ENCODE data around the gene CTTNBP2. TPM values are rescaled to one million over a fixed set of nuclear protein-coding genes. Genes with fewer than 3 reads are reported as not detected.

The CTTNBP2 gene
- total and polyA plus RNA-seq, 2 of the 4 experiments (the other 2 are of a cell fraction): 6.6 to 11.3 TPM

DNA sequence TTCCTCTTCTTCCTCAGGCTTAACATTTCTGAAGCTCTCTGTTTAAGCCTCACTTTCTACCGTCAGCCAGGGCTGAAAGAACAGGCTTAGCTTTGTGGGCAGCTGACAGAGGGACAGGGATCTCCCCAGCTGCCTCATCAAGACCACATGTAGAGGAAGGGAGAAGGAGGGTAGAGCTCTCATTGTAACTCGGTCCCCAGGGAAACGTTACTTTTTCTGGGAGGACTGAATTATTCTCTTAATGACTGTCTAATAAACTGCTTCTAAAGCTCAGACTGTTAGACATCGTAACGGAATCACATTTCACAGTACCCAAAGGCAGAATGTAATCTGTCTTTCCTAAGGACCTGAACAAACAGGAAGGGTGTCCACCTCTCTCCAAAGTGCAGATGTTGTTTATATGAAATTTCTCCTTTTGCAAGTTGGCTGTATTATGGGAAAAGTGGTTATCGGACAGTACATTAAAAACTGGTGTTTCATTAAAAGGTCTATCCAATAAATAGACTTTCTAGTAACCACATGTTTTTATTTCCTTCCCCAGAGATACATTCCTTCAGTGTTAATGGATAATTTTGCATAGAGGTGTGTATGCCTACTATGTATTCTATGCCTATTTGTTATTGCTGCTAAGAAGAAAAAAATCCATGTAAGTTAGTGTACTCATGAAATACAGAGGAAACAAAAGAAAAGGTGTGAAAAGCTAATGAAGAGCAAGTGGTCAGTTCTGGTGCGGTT lies 144.2 kb downstream of the CTTNBP2 start:
- ATAC-seq (ENCODE audit: low read depth): peak; percentile 27; the same call in 1 of the 2 replicates
- H2BK20ac ChIP-seq (ENCODE audit: low read depth, low read length): no peak overlapping the region
- in situ Hi-C loops (cut with MboI; ENCODE audit: low sequenced_read_pairs) (no loop called here), intact Hi-C loops (cut with micrococcal nuclease) (no loop called here), dilution Hi-C loops (cut with HindIII; ENCODE audit: low sequenced_read_pairs, unreplicated experiment) (no loop called here)
- peaks cover 6% of the 10 kb centered on the region; the same call in 1 of the 2 replicates for H3K36me3 ChIP-seq (ENCODE audit: control insufficient read depth, insufficient read depth, low read length)
- no peak overlapping the region for H2BK15ac ChIP-seq (ENCODE audit: low read depth, low read length)
- H3K56ac ChIP-seq (ENCODE audit: extremely low read depth, insufficient read depth, low read length): no peak overlapping the region
- TF ChIP-seq NFE2L2 (IDR thresholded peaks at IDR 0.05; ENCODE audit: low read depth, low read length): no peak
- TF ChIP-seq MAFK (IDR thresholded peaks at IDR 0.05; ENCODE audit: low read depth, low read length): no peak
- TF ChIP-seq SMC3 (IDR thresholded peaks at IDR 0.05; ENCODE audit: low read depth, low read length): no peak
- no peak for TF ChIP-seq FOS (IDR thresholded peaks at IDR 0.05; ENCODE audit: low read depth, low read length)
- TF ChIP-seq CEBPB (IDR thresholded peaks at IDR 0.05; ENCODE audit: low read depth, low read length): no peak
- TF ChIP-seq, protein P1, sequence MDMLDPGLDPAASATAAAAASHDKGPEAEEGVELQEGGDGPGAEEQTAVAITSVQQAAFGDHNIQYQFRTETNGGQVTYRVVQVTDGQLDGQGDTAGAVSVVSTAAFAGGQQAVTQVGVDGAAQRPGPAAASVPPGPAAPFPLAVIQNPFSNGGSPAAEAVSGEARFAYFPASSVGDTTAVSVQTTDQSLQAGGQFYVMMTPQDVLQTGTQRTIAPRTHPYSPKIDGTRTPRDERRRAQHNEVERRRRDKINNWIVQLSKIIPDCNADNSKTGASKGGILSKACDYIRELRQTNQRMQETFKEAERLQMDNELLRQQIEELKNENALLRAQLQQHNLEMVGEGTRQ (IDR thresholded peaks at IDR 0.05; ENCODE audit: low read depth, low read length): no peak
- no peak for TF ChIP-seq BHLHE40 (IDR thresholded peaks at IDR 0.05; ENCODE audit: low read depth, low read length)
- TF ChIP-seq MXI1 (IDR thresholded peaks at IDR 0.05; ENCODE audit: borderline replicate concordance, low read depth, low read length): no peak
- TF ChIP-seq RCOR1 (IDR thresholded peaks at IDR 0.05; ENCODE audit: insufficient replicate concordance, low read length): no peak
- TF ChIP-seq MAZ (IDR thresholded peaks at IDR 0.05; ENCODE audit: borderline replicate concordance, low read depth, low read length): no peak
- no peak for TF ChIP-seq RFX5 (IDR thresholded peaks at IDR 0.05; ENCODE audit: low read depth, low read length)
- TF ChIP-seq POLR2A (IDR thresholded peaks at IDR 0.05; ENCODE audit: low read depth, low read length): no peak
- TF ChIP-seq, protein P2, sequence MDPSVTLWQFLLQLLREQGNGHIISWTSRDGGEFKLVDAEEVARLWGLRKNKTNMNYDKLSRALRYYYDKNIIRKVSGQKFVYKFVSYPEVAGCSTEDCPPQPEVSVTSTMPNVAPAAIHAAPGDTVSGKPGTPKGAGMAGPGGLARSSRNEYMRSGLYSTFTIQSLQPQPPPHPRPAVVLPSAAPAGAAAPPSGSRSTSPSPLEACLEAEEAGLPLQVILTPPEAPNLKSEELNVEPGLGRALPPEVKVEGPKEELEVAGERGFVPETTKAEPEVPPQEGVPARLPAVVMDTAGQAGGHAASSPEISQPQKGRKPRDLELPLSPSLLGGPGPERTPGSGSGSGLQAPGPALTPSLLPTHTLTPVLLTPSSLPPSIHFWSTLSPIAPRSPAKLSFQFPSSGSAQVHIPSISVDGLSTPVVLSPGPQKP (IDR thresholded peaks at IDR 0.05; ENCODE audit: borderline replicate concordance, low read depth, low read length): no peak
- TF ChIP-seq, protein P3, sequence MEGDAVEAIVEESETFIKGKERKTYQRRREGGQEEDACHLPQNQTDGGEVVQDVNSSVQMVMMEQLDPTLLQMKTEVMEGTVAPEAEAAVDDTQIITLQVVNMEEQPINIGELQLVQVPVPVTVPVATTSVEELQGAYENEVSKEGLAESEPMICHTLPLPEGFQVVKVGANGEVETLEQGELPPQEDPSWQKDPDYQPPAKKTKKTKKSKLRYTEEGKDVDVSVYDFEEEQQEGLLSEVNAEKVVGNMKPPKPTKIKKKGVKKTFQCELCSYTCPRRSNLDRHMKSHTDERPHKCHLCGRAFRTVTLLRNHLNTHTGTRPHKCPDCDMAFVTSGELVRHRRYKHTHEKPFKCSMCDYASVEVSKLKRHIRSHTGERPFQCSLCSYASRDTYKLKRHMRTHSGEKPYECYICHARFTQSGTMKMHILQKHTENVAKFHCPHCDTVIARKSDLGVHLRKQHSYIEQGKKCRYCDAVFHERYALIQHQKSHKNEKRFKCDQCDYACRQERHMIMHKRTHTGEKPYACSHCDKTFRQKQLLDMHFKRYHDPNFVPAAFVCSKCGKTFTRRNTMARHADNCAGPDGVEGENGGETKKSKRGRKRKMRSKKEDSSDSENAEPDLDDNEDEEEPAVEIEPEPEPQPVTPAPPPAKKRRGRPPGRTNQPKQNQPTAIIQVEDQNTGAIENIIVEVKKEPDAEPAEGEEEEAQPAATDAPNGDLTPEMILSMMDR (conservative IDR thresholded peaks at IDR 0.05; ENCODE audit: low read depth, low read length): no peak
- TF ChIP-seq RAD21 (IDR thresholded peaks at IDR 0.05; ENCODE audit: low read length): no peak
- TF ChIP-seq CHD1 (IDR thresholded peaks at IDR 0.05; ENCODE audit: low read depth, low read length): no peak
- ChIA-PET CTCF (no interaction called here), POLR2A (ENCODE audit: unreplicated experiment) (no interaction called here)
- no peak overlapping the region for H3K27ac ChIP-seq (ENCODE audit: insufficient read depth, low read length)
- no peak overlapping the region for H3K14ac ChIP-seq (replicated peaks; ENCODE audit: low read depth, low read length)
- H3K4me3 ChIP-seq (ENCODE audit: insufficient read depth, low read depth, low read length): no peak overlapping the region
- H3K4ac ChIP-seq (ENCODE audit: low read depth, low read length): no peak overlapping the region
- no peaks in the 10 kb centered on the region for H3K79me1 ChIP-seq (ENCODE audit: low read depth in 1 of 2, low read length in 2 of 2)
- H2AK9ac ChIP-seq (replicated peaks; ENCODE audit: low read depth, low read length, poor library complexity): no peak overlapping the region
- no CpG with 5 or more reads among the region's 7 CpGs for WGBS, 2 experiments (ENCODE audit: extremely low coverage in 2 of 2, insufficient read length in 1 of 2)
- no peaks in the 10 kb centered on the region for H3K9me3 ChIP-seq (ENCODE audit: control insufficient read depth, insufficient read depth, low read length)
- H2BK120ac ChIP-seq (ENCODE audit: low read depth, low read length): no peak overlapping the region
- no peak overlapping the region for H3K9ac ChIP-seq (ENCODE audit: low read depth, low read length)
- no peak overlapping the region for H3K18ac ChIP-seq (ENCODE audit: low read depth, low read length)
- H3K4me1 ChIP-seq (ENCODE audit: control insufficient read depth, insufficient read depth, low read length): no peaks in the 10 kb centered on the region
- no TSS peak for BruUV-seq (replicated peaks)
- H3K27me3 ChIP-seq (ENCODE audit: control insufficient read depth, insufficient read depth, low read length): no peaks in the 10 kb centered on the region
- H4K5ac ChIP-seq (ENCODE audit: low read depth, low read length): no peak overlapping the region
- H2AFZ ChIP-seq (replicated peaks; ENCODE audit: low read length, poor library complexity): no peak overlapping the region
- no peaks in the 10 kb centered on the region for H4K20me1 ChIP-seq (ENCODE audit: insufficient read depth, low read length)
- H3K23ac ChIP-seq (ENCODE audit: low read depth, low read length): no peak overlapping the region
- H4K8ac ChIP-seq (ENCODE audit: low read depth in 2 of 2, low read length in 2 of 2): no peak overlapping the region
- H4K91ac ChIP-seq (ENCODE audit: insufficient read depth, low read depth, low read length): no peak overlapping the region
- DNase-seq: no peak
- no peak overlapping the region for H3K4me2 ChIP-seq (ENCODE audit: low read depth, low read length)
- no peak overlapping the region for H2BK5ac ChIP-seq (ENCODE audit: low read depth, low read length, poor library complexity, severe bottlenecking)
- no peaks in the 10 kb centered on the region for H3K9me1 ChIP-seq (ENCODE audit: insufficient read depth, low read length)
- H2AK5ac ChIP-seq (ENCODE audit: low read depth, low read length): no peak overlapping the region
